ENCODE data around the gene FHL2.

FHL2 gene

GRCh38 chr2:105398336-105399206 is at the start of gene FHL2:
FHL2 (minus strand) TSS chr2:105399051; CDS start chr2:105386516, 12,535 bp downstream.
- Histone ChIP-seq H3F3A (ENCODE audit: insufficient read depth, low read length) (no peaks in the 10 kb centered on the region), H3K4me1 (ENCODE audit: low read length) (peaks cover 3% of the 10 kb centered on the region; the same call in 1 of the 2 replicates), H3K27me3 (replicated peaks; ENCODE audit: insufficient read depth, low read length) (no peaks in the 10 kb centered on the region), H3K4me3 (ENCODE audit: low read length) (peak within 1 kb of the TSS; percentile 84), H3K79me2 (ENCODE audit: low read length) (no peaks in the 10 kb centered on the region), H3K9me2 (replicated peaks; ENCODE audit: insufficient read depth, low read length) (no peaks in the 10 kb centered on the region), H3K9me3 (replicated peaks; ENCODE audit: insufficient read depth, low read length) (no peaks in the 10 kb centered on the region), H3K9ac (ENCODE audit: low read length) (peak within 1 kb of the TSS; percentile 72; the same call in 1 of the 2 replicates), H3K36me3 (replicated peaks; ENCODE audit: insufficient read depth, low read length) (no peaks in the 10 kb centered on the region), H3K4me2 (ENCODE audit: low read depth, low read length) (peak within 1 kb of the TSS; percentile 99), H3K27ac (ENCODE audit: low read length) (no peak within 1 kb of the TSS), H4K20me1 (ENCODE audit: insufficient read depth, low read length) (no peaks in the 10 kb centered on the region), H2AFZ (ENCODE audit: low read length) (peak within 1 kb of the TSS; percentile 99)
- peak; percentile 75 for DNase-seq
- TF ChIP-seq EZH2phosphoT487 (IDR thresholded peaks at IDR 0.05; ENCODE audit: low read length): no peak
- TF ChIP-seq EZH2 (optimal IDR thresholded peaks at IDR 0.05; ENCODE audit: low read depth, low read length): no peak
- TF ChIP-seq CTCF (IDR thresholded peaks at IDR 0.05; ENCODE audit: low read length): peak; percentile 44

GRCh38 chr2:105447476-105447875 is 48.6 kb upstream of the FHL2 start:
- Histone ChIP-seq H2AFZ (ENCODE audit: low read length) (no peak overlapping the region), H3K4me3 (ENCODE audit: low read length) (no peak overlapping the region), H3K79me2 (ENCODE audit: low read length) (no peaks in the 10 kb centered on the region), H3F3A (ENCODE audit: insufficient read depth, low read length) (no peaks in the 10 kb centered on the region), H3K9ac (ENCODE audit: low read length) (no peak overlapping the region), H4K20me1 (ENCODE audit: insufficient read depth, low read length) (no peaks in the 10 kb centered on the region), H3K4me2 (ENCODE audit: low read depth, low read length) (no peak overlapping the region), H3K36me3 (replicated peaks; ENCODE audit: insufficient read depth, low read length) (no peaks in the 10 kb centered on the region), H3K9me2 (replicated peaks; ENCODE audit: insufficient read depth, low read length) (no peaks in the 10 kb centered on the region), H3K9me3 (replicated peaks; ENCODE audit: insufficient read depth, low read length) (no peaks in the 10 kb centered on the region), H3K27ac (ENCODE audit: low read length) (no peak overlapping the region), H3K4me1 (ENCODE audit: low read length) (no peaks in the 10 kb centered on the region), H3K27me3 (replicated peaks; ENCODE audit: insufficient read depth, low read length) (no peaks in the 10 kb centered on the region)
- DNase-seq: no peak
- TF ChIP-seq EZH2phosphoT487 (IDR thresholded peaks at IDR 0.05; ENCODE audit: low read length): no peak

- H3K4me1 ChIP-seq (ENCODE audit: low read length): no peaks in the 10 kb centered on the region
- H3K27me3 ChIP-seq (replicated peaks; ENCODE audit: insufficient read depth, low read length): no peaks in the 10 kb centered on the region
- H3K27ac ChIP-seq (ENCODE audit: low read length): no peak overlapping the region
- H3K79me2 ChIP-seq (ENCODE audit: low read length): no peaks in the 10 kb centered on the region
- H2AFZ ChIP-seq (ENCODE audit: low read length): no peak overlapping the region
- H3F3A ChIP-seq (ENCODE audit: insufficient read depth, low read length): no peaks in the 10 kb centered on the region
- no peaks in the 10 kb centered on the region for H3K9me2 ChIP-seq (replicated peaks; ENCODE audit: insufficient read depth, low read length)
- H4K20me1 ChIP-seq (ENCODE audit: insufficient read depth, low read length): no peaks in the 10 kb centered on the region
- DNase-seq: no peak
- no peak overlapping the region for H3K4me3 ChIP-seq (ENCODE audit: low read length)
- no peak overlapping the region for H3K4me2 ChIP-seq (ENCODE audit: low read depth, low read length)
- no peaks in the 10 kb centered on the region for H3K9me3 ChIP-seq (replicated peaks; ENCODE audit: insufficient read depth, low read length)
- no peak for TF ChIP-seq EZH2phosphoT487 (IDR thresholded peaks at IDR 0.05; ENCODE audit: low read length)
- no peak for TF ChIP-seq EZH2 (optimal IDR thresholded peaks at IDR 0.05; ENCODE audit: low read depth, low read length)
- TF ChIP-seq CTCF (IDR thresholded peaks at IDR 0.05; ENCODE audit: low read length): no peak
- no peaks in the 10 kb centered on the region for H3K36me3 ChIP-seq (replicated peaks; ENCODE audit: insufficient read depth, low read length)
- H3K9ac ChIP-seq (ENCODE audit: low read length): no peak overlapping the region
These were observed 47.6 kb upstream of the FHL2 start for GRCh38 chr2:105446501-105446900.

GRCh38 chr2:105445976-105446375 is 47.1 kb upstream of the FHL2 start:
- DNase-seq: no peak
- Histone ChIP-seq H3K4me1 (ENCODE audit: low read length) (no peaks in the 10 kb centered on the region), H2AFZ (ENCODE audit: low read length) (no peak overlapping the region), H3K27ac (ENCODE audit: low read length) (no peak overlapping the region), H4K20me1 (ENCODE audit: insufficient read depth, low read length) (no peaks in the 10 kb centered on the region), H3K4me2 (ENCODE audit: low read depth, low read length) (no peak overlapping the region), H3K4me3 (ENCODE audit: low read length) (no peak overlapping the region), H3F3A (ENCODE audit: insufficient read depth, low read length) (no peaks in the 10 kb centered on the region), H3K9ac (ENCODE audit: low read length) (no peak overlapping the region), H3K9me2 (replicated peaks; ENCODE audit: insufficient read depth, low read length) (no peaks in the 10 kb centered on the region), H3K79me2 (ENCODE audit: low read length) (no peaks in the 10 kb centered on the region), H3K9me3 (replicated peaks; ENCODE audit: insufficient read depth, low read length) (no peaks in the 10 kb centered on the region), H3K36me3 (replicated peaks; ENCODE audit: insufficient read depth, low read length) (no peaks in the 10 kb centered on the region), H3K27me3 (replicated peaks; ENCODE audit: insufficient read depth, low read length) (no peaks in the 10 kb centered on the region)
- no peak for TF ChIP-seq CTCF (IDR thresholded peaks at IDR 0.05; ENCODE audit: low read length)
- no peak for TF ChIP-seq EZH2phosphoT487 (IDR thresholded peaks at IDR 0.05; ENCODE audit: low read length)
- TF ChIP-seq EZH2 (optimal IDR thresholded peaks at IDR 0.05; ENCODE audit: low read depth, low read length): no peak

All from MM.1S (cell line).